Activated CD8-positive, alpha-beta T cell treated with anti-CD3 and anti-CD28 coated beads, Interleukin-2, amount 10 ng/mL, durations not matched to agents 7 days and 5 days (primary cell): ENCODE measurements around the gene PRIMA1. TPM values are rescaled to one million over a fixed set of nuclear protein-coding genes. Genes with fewer than 3 reads are reported as not detected.

ENCODE experiments used
- ATAC-seq: fragments of 150-1000 bp; cut with Tn5 transposase; one replicate; pipeline ENCODE4 v1.10.0; 2021; ENCODE audit warnings: moderate library complexity
- CTCF ChIA-PET: fragments of 350-600 bp; sonication (Branson Sonifier 250); formaldehyde crosslinking; loops from one replicate; lab custom pipeline; 2021; ENCODE audit warnings: antibody characterized with exemption; lab: Charles Lee
- POLR2A ChIA-PET: fragments of 350-600 bp; sonication (Branson Sonifier 250); formaldehyde crosslinking; loops from one replicate; lab custom pipeline; 2021; ENCODE audit warnings: antibody characterized with exemption; lab: Charles Lee
- DNase-seq: peaks from one replicate; pipeline ENCODE4 v3.0.0-alpha.2; 2020
- H3K27ac Mint-ChIP-seq: one replicate; pipeline ENCODE4 v1.8.0; 2021; ENCODE audit warnings: mild to moderate bottlenecking, mixed read lengths
- H3K27me3 Mint-ChIP-seq: one replicate; pipeline ENCODE4 v1.8.0; 2021; ENCODE audit warnings: low read depth, mixed read lengths
- H3K36me3 Mint-ChIP-seq: one replicate; pipeline ENCODE4 v1.8.0; 2021; ENCODE audit warnings: low read depth, mixed read lengths
- H3K4me1 Mint-ChIP-seq: one replicate; pipeline ENCODE4 v1.8.0; 2021; ENCODE audit warnings: low read depth, mixed read lengths
- H3K4me3 Mint-ChIP-seq: one replicate; pipeline ENCODE4 v1.8.0; 2021; ENCODE audit warnings: mild to moderate bottlenecking, mixed read lengths
- H3K9me3 Mint-ChIP-seq: one replicate; pipeline ENCODE4 v1.8.0; 2022; ENCODE audit warnings: mixed read lengths; ENCODE audit not compliant: insufficient read depth
- total RNA-seq, 2 experiments: library from RNA; stranded (reverse); gene quantifications; one replicate each; pipeline ENCODE4 v1.2.3, GENCODE V29; 2021

The PRIMA1 gene
- total RNA-seq, 2 experiments from 2014 or later, result not detected

DNA sequence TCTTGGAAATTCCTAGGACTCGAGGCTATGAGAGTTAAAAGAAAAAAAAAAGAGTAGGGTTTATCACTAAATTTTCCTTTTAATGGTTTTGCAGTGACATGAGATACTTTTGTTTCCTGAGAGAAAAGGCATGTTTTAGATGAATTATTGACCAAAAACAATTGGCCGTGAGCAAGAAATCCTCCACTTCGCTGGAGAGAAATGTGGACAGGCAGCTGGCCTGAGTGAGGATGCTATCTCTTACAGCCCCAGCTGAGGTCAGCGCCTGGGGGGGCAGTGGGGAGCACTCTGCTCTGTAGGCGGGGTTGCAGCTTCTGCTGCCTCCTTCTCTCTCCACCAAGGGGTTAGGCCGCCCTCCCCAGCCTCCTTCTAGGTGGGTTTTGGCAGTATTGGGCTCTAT is 54.7 kb downstream of the PRIMA1 start:
- H3K4me3 Mint-ChIP-seq, result no peak overlapping the region
- H3K9me3 Mint-ChIP-seq, result no peaks in the 10 kb centered on the region
- no peaks in the 10 kb centered on the region for H3K27me3 Mint-ChIP-seq
- H3K27ac Mint-ChIP-seq, result no peak overlapping the region
- no peak for DNase-seq
- no peaks in the 10 kb centered on the region for H3K4me1 Mint-ChIP-seq
- no peaks in the 10 kb centered on the region for H3K36me3 Mint-ChIP-seq
- CTCF ChIA-PET, result no interaction called here
- no peak for ATAC-seq
- POLR2A ChIA-PET, result no interaction called here

DNA sequence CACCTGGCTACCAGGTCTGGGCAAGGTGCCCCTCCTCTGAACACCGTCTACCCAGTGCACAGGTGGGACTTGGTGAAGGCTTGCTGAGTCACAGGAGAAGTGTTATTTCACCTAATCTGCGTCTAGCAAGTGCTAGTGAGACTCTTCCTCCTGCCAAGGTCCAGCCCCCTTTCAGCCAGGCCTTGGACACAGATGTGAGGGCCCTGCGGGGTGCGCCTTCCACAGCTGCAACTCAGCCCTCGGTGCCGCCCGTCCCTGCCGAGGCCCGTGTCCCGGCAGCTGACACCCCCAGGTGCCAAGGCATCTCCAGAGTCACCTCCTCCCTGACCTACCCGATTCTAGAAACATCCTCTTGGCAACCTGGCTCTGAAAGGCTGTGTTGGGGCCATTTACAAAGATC is 55.1 kb downstream of the PRIMA1 start:
- DNase-seq (no peak), ATAC-seq (no peak)
- Mint-ChIP-seq H3K27ac (no peak overlapping the region), H3K27me3 (no peaks in the 10 kb centered on the region), H3K4me1 (no peaks in the 10 kb centered on the region), H3K4me3 (no peak overlapping the region), H3K36me3 (no peaks in the 10 kb centered on the region), H3K9me3 (no peaks in the 10 kb centered on the region)
- POLR2A ChIA-PET, result no interaction called here
- CTCF ChIA-PET, result no interaction called here

DNA sequence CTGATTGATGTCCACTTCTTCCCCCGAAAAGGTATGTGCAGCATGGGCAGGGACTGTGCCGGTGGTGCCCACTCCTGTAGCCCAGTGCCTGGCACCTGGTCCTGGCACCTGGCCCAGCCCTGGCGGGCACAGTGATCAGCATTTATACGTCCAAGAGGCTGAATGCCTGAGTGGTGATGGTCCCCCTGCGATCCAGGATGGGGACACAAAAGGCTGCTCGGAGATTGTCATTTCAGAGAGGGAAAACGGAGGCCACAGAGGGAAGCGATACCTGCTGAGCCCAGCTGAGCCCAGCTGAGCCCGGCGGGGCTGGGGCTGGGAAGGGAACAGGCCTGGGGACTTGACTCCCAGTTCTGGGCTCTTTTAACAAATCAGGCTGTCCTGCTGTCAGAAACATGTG is 55.8 kb downstream of the PRIMA1 start:
- DNase-seq, result no peak
- no peak for ATAC-seq
- Mint-ChIP-seq H3K36me3 (no peaks in the 10 kb centered on the region), H3K27ac (no peak overlapping the region), H3K4me3 (no peak overlapping the region), H3K4me1 (no peaks in the 10 kb centered on the region), H3K27me3 (no peaks in the 10 kb centered on the region), H3K9me3 (no peaks in the 10 kb centered on the region)
- ChIA-PET POLR2A (no interaction called here), CTCF (no interaction called here)

DNA sequence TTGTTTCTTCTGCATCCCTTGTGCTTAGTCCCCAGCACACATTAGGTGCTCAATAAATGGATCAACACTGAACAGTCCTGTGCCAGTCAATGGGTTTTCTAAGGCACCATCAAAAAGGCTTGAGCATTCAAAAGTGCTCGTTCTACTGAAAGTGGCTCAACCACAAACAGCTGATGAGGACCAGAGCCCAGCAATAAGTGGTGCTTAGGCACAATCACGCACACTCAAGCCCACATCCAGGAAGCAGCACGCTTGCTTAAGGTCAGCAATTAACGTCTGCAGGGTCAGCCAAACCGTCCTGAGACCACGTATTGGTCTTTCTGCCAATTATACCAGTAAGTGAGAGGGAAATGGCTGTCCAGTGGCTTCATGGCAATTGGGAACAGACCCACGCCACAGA is 56.5 kb downstream of the PRIMA1 start:
- DNase-seq (no peak), ATAC-seq (no peak)
- H3K4me3 Mint-ChIP-seq, result no peak overlapping the region
- ChIA-PET CTCF (no interaction called here), POLR2A (no interaction called here)
- H3K36me3 Mint-ChIP-seq, result no peaks in the 10 kb centered on the region
- H3K27me3 Mint-ChIP-seq, result no peaks in the 10 kb centered on the region
- no peaks in the 10 kb centered on the region for H3K9me3 Mint-ChIP-seq
- no peaks in the 10 kb centered on the region for H3K4me1 Mint-ChIP-seq
- no peak overlapping the region for H3K27ac Mint-ChIP-seq

DNA sequence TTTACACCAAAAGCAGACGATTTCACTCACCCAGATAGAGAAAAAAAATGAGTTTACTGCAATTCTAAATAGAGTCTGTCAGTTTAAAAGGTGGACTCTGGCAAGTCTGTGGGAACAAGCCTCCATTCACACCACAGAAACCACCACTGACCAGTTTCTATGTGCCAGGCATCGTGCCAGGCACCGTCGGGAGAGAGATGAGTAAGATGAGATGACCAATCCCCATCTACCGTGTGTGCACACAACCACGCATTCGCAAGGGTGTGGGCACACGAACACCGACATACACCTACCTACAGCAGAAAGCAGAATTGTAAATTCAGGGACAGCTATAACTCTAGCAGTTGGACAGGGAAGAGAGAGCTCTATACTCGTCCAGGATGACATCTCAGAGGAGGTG is 58.3 kb downstream of the PRIMA1 start:
- ChIA-PET CTCF (no interaction called here), POLR2A (no interaction called here)
- DNase-seq, result no peak
- Mint-ChIP-seq H3K4me1 (no peaks in the 10 kb centered on the region), H3K4me3 (no peak overlapping the region), H3K36me3 (no peaks in the 10 kb centered on the region), H3K27ac (no peak overlapping the region), H3K9me3 (no peaks in the 10 kb centered on the region), H3K27me3 (no peaks in the 10 kb centered on the region)
- no peak for ATAC-seq

DNA sequence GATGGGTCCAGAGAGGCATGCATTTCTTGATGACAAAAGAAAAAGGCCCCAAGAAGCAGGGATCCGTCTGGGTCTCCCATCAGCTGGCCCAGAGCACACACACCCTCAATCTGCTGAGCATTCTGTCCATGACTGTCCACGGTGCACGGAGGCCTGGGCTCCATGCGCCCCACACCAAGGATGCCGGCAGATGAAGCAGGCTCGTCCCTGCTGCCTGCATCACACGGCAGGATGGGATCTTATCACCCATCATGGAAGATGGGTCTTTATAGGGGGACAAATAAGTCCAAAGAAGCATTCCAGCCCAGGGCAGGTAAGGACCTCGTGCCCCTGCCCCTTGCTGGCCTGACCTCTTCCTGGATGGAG is 59.7 kb downstream of the PRIMA1 start:
- H3K4me3 Mint-ChIP-seq, result no peak overlapping the region
- CTCF ChIA-PET, result no interaction called here
- H3K27me3 Mint-ChIP-seq, result no peaks in the 10 kb centered on the region

DNA sequence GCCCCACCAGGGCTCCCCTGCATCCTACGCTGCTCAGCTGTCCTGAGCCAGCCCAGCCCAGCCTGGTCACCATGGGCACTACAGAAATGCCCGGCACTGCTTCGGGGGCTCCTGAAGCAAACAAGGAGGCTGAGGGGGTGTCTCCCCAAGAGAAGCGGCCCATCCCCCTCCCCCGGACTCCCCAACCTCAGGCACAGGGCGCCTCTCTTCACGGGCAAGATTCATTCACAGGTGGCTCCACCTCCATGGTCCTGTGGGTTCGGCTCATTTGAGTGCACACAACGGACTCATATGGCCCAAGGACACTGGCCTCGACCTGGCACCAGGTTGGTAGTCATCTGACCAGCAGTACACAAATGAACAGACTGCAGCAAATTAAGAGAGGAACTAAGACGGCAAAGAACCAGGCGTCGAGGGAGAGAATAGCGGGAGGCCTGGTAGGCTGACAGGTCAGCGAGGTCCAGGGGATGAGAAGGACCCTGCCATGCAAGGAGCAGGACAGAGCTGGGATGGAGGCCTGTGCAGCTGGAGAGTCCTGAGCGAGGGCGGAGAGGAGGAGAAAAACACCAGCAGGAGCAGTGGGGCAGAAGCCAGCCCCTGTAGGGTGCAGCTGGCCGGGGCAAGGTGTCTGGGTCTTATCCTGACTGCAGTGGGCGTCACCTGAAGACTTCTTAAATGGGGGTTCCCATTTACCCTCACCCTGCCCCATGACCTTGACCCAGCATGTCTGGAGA is 60.2 kb downstream of the PRIMA1 start:
- Mint-ChIP-seq H3K4me1 (no peaks in the 10 kb centered on the region), H3K36me3 (no peaks in the 10 kb centered on the region), H3K27ac (no peak overlapping the region), H3K27me3 (no peaks in the 10 kb centered on the region), H3K4me3 (no peak overlapping the region), H3K9me3 (no peaks in the 10 kb centered on the region)
- POLR2A ChIA-PET, result no interaction called here
- DNase-seq (no peak), ATAC-seq (no peak)
- CTCF ChIA-PET, result no interaction called here

More for the DNA sequence above, 59.7 kb downstream of the PRIMA1 start:
- POLR2A ChIA-PET, result interaction anchor here (0.6 to 0.7 kb wide), 2 partner anchors 35 to 59 kb away, joined by 3 to 4 read pairs; no protein-coding TSS in a partner anchor
- H3K4me1 Mint-ChIP-seq, result no peaks in the 10 kb centered on the region
- DNase-seq (no peak), ATAC-seq (no peak)
- no peaks in the 10 kb centered on the region for H3K36me3 Mint-ChIP-seq
- H3K27ac Mint-ChIP-seq, result no peak overlapping the region
- no peaks in the 10 kb centered on the region for H3K9me3 Mint-ChIP-seq

DNA sequence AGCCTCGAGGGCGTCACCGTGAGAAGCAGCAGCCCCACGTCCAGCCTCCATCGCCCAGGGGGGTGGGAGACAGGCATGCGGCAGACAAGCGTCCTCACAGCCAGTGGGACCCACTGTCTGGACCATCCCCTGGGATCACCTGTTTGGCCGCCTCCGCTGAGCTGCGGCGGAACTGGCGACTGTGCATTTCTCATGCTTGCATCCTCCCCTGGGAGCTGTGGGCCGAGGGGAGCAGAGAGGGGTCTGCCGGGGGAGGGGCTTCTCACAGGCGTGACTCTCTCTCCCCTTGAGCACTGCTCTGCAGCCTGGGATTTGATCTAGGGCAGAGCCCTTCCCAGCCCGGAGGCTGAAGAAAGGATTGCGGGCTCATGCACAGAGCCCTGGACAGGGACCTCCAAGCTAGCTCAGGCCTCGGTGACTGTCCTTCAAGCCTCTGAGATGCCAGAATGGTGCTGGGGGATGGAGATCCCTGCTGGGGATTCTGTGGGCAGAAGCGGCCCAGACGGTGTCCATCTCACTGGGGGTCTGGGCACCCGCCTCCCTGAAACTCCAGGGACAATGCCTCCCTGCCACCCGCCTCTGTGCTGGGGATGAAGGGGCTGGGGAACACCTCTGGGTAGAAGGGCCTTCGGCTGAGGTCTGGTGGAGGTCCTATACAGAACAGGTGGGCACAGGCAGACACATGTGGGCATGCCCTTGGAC is 61.1 kb downstream of the PRIMA1 start:
- H3K27me3 Mint-ChIP-seq, result no peaks in the 10 kb centered on the region
- CTCF ChIA-PET, result no interaction called here

DNA sequence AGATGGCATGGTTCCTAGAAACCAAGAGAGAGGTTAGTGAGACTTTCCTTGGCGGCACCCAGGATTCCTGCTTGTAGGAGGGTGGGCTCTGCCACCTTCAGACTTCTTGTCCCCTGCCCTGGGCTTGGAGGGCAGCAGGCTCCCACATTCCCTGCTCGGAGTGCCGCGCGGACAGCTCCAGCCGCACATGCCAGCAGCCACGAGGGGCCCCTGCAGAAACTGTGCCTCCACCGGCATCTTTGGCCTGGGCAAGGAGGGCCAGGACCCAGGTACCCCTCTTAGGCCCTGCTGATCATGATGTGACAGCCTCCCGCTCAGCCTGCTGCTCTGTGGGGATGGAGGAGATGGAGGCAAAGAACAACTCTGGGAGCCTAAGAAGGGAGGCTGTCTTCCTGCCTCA is 62.3 kb downstream of the PRIMA1 start:
- CTCF ChIA-PET, result no interaction called here
- no peaks in the 10 kb centered on the region for H3K4me1 Mint-ChIP-seq
- ATAC-seq, result no peak
- POLR2A ChIA-PET, result no interaction called here
- no peak overlapping the region for H3K27ac Mint-ChIP-seq
- H3K9me3 Mint-ChIP-seq, result no peaks in the 10 kb centered on the region
- no peak for DNase-seq
- no peaks in the 10 kb centered on the region for H3K27me3 Mint-ChIP-seq
- no peaks in the 10 kb centered on the region for H3K36me3 Mint-ChIP-seq
- no peak overlapping the region for H3K4me3 Mint-ChIP-seq

More for the DNA sequence above, 61.1 kb downstream of the PRIMA1 start:
- Mint-ChIP-seq H3K36me3 (no peaks in the 10 kb centered on the region), H3K4me3 (no peak overlapping the region), H3K27ac (no peak overlapping the region), H3K9me3 (no peaks in the 10 kb centered on the region), H3K4me1 (no peaks in the 10 kb centered on the region)
- POLR2A ChIA-PET, result no interaction called here
- no peak for DNase-seq
- ATAC-seq, result no peak

DNA sequence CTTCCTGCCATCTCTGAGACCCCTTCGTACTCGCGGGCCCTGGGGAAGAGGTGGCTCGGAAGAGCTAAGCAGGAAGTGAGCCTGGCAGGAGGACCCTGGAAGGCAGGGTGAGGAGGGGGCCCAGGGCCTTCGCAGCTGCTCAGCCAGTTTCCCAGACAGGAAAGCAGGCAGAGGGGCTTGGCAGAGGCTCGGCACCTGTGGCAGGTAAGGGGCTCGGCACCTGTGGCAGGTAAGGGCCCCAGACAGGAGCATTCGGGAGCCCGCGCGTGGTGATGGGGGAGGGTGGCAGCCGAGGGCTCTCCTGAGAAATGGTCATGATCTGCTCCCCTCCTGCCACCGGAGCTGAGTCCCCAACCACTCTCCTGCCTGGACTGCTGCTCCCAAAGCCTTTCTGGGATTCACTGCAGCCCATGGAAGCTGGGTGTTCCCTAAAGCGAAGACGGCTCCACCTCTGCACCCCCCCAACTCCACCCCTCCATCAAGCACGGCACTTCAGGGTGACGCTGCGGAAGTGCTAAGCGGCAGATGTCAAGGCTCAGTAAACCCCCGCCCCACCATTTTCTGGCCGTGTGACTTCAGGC is 63.2 kb downstream of the PRIMA1 start:
- no peaks in the 10 kb centered on the region for H3K4me1 Mint-ChIP-seq
- H3K36me3 Mint-ChIP-seq, result no peaks in the 10 kb centered on the region
- no peaks in the 10 kb centered on the region for H3K9me3 Mint-ChIP-seq
- DNase-seq (no peak), ATAC-seq (no peak)
- no peak overlapping the region for H3K4me3 Mint-ChIP-seq
- H3K27me3 Mint-ChIP-seq, result no peaks in the 10 kb centered on the region
- ChIA-PET CTCF (no interaction called here), POLR2A (no interaction called here)
- H3K27ac Mint-ChIP-seq, result no peak overlapping the region

DNA sequence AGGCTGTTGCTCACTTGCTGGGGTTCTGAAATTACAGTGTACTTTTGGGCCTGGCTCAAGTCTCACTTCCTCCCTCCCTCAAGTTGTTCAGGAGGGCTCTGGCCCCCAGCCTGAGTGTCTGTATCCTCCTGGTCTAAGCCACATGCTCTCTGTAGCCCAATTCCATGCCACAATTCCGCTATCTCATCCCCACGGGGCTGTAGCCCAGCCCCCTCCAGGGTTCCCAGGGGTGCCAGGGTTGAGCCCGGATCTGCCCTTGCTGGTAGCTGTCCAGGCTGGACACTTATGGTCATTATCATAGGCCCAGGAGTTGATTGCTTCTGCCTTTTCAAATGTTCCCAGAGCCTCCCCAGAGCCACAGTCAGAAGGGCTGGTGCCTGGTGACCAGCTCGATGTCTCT is 65.3 kb downstream of the PRIMA1 start:
- Mint-ChIP-seq H3K9me3 (no peaks in the 10 kb centered on the region), H3K27me3 (no peaks in the 10 kb centered on the region), H3K36me3 (no peaks in the 10 kb centered on the region), H3K4me1 (no peaks in the 10 kb centered on the region), H3K4me3 (no peak overlapping the region), H3K27ac (no peak overlapping the region)
- ATAC-seq (no peak), DNase-seq (no peak)
- POLR2A ChIA-PET, result no interaction called here
- CTCF ChIA-PET, result no interaction called here

DNA sequence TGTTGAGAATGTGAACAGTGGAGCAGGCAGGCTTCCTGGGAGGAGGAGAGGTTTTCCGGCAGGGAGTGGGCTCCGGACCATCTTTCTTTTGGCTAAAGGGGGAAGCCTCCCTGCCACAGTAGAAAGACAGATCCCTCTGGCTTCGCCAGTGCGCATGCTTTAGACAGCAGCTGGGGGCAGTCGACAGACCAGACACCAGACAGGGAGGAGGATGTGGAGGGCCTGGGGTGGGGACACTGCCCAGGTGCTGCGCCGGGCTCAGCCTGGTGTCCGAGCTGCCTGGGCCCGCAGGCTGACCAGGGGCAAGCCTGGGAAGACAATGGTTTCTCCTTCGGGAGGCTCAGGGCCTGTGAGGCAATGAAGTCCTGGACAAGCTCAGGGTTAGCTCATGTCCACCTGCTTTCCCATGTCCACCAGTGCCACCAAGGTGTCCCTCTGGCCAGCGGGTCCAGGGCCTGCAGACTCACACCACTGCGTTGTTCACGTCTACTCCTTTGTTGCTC is 67.3 kb downstream of the PRIMA1 start:
- ChIA-PET CTCF (no interaction called here), POLR2A (no interaction called here)
- Mint-ChIP-seq H3K27me3 (no peaks in the 10 kb centered on the region), H3K4me1 (no peaks in the 10 kb centered on the region), H3K27ac (no peak overlapping the region), H3K4me3 (no peak overlapping the region), H3K9me3 (no peaks in the 10 kb centered on the region), H3K36me3 (no peaks in the 10 kb centered on the region)
- DNase-seq (no peak), ATAC-seq (no peak)
